GM21576 (cell line): ENCODE results near the gene B3GNT3.

ENCODE experiments used
- ATAC-seq: cut with Tn5 transposase; IDR thresholded peaks from one replicate; pipeline ENCODE4 v1.9.1; 2021; ENCODE audit warnings: mild to moderate bottlenecking, moderate library complexity; ENCODE audit not compliant: unreplicated experiment

B3GNT3 gene

GRCh38 chr19:17794731-17795494 is at the start of gene B3GNT3:
Gene B3GNT3 (plus strand): TSS chr19:17795138. CDS start chr19:17807808, 12,670 bp downstream.
- ATAC-seq = no peak

DNA sequence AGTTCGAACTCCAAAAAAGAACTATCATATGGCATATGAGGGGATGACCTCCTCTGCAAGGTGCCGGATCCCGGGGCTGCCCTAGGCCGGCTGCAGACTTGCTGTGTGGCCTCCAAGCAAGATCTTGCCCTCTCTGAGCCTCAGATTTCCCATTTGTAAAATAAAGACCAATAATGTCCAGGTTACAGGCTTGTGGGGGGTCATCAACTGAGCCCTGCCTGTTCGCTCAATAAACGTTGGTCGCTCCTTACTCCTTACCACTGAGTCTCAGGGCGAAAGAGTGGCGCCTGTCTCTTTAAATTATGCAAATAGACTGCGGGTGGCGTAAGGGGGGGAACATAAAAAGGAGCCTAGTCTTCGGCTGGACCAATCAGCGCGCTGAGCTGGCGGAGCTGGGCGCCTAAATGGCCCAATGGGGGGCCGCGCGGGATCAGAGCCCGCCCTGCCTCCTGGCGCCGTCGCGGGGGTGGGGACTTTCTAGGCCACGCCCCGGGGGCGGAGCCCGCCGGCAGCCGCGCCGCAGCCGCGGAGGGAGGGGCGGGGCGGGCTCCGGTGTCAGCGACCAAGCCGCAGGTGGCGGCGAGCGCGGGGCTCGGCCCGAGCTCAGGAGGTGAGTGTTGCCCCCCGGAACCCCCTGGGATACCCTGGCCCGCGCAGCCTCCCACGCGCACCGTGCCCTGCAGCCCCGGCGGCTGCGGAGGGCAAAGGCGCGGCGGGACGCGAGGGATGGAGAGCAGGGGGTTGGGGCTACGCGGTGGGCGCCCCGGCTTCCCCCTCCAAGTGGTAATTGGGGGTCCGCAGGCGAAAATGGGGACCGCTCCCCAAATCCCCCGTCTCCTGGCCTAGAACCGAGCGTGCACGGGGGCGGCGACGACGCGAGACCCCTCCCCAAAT is 47.5 kb upstream of the B3GNT3 start:
- ATAC-seq = peak; percentile 60

DNA sequence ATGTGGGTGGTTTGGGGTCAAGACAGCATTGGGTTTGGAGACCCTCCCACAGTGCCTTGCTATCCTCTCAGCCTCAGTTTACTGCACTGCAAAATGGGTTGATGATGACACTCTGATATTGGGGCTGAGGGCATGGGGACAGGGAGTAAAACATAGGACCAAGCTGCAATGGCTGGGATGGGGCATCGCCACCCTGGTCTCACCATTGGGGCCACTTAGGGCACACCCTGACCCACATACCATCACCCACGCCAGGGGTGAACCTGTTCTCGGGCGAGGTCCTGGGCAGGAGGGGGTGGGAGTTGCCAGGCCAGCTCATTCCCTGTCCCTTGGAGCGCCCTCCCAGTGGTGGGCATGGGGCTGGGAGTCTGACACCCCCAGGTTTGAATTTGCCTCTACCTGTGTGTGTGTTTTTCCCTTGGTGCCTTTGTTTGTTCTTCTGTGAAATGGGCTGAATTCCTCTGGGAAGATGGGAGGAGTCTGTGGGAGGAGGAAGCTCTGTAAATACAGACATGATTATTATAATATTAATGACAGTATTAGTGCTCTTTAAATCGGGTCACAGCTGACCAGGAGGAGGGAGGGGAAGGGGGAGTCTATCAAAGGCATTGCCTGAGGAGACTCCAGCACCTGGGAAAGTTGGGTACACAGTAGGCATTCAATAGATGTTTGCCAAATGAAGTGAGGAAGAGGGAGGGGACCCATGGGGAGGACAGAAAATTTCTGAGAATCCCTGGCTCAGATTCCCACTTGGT is 45.9 kb upstream of the B3GNT3 start:
- ATAC-seq = no peak

DNA sequence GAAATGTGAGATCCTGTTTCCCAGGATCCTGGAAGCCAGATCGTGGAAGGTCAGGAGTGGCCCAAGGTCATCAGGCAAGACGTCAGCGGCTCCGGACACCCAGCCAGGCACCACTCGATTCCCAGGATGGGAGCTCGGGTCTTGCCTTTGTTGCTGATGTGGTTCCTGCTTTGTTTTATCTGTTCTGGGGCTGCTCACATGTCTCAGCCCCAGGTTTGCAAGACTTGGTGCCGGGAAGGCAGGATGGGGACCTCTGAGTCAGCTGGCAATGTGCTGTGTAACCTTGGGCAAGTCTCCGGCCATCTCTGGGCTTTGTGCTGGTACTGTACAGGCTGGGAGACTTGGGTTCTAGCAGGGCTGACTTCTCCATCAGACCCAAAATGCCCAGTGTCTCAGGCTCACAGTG is 45.0 kb upstream of the B3GNT3 start:
- no peak for ATAC-seq

- ATAC-seq = no peak
These were observed 43.6 kb upstream of the B3GNT3 start, which contains the start of gene FCHO1 for GRCh38 chr19:17751103-17751911. Gene FCHO1 (plus strand): TSS chr19:17751477. CDS start chr19:17755165, 3,688 bp downstream.

- ATAC-seq = no peak
These were observed 43.0 kb upstream of the B3GNT3 start for GRCh38 chr19:17751912-17752273.

DNA sequence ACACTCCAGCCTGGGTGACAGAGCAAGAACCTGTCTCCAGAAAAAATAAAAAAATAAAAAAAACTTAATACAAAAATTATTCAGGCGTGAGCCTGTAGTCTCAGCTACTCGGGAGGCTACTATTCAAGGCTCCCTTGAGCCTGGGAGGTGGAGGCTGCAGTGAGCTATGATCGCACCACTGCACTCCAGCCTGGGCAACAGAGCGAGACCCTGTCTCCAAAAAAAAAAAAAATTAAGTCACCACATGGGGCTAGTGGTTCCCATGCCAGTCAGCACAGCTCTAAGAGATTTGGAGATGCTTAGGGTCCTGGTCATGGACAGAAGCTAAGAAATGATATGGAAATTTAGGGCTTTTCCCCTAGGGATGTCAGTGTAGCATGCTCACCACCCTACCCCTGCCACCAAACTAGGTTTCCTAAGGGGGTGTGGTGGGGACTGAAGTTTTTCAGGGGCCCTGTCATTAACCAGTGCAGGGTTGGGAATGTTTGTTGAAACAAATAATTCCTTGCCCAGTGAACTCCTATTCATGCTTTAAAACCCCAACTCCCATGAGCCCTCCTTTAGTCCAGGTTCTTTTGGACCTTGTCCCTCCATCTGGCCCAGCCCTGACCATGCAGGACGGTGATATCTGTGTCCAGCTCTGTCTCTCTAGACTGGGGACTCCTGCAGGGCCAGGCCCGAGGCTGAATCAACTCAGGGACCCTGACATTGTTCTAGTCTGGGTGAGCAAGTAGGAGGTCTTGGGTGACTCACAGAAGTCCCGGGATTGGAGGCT is 41.9 kb upstream of the B3GNT3 start:
- no peak for ATAC-seq

DNA sequence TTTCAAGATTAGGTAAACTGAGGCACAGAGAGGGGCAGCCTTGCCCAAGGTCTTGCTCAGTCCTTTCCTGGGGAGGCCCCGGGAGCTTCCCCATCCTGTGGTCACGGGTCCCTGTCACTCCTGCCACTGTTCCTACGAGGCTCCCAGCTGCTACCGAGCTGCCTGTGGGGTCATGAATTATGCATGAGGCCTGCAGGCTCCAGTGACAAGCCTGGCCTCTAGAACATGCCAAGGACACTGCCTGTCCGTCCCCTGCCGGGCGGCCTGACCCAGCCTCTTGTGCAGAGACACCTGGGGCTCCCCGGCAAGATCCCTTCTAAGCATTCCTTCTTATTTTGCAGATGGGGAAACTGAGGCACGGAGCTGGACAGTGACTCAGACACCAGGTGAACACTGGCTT is 41.0 kb upstream of the B3GNT3 start:
- ATAC-seq = no peak

DNA sequence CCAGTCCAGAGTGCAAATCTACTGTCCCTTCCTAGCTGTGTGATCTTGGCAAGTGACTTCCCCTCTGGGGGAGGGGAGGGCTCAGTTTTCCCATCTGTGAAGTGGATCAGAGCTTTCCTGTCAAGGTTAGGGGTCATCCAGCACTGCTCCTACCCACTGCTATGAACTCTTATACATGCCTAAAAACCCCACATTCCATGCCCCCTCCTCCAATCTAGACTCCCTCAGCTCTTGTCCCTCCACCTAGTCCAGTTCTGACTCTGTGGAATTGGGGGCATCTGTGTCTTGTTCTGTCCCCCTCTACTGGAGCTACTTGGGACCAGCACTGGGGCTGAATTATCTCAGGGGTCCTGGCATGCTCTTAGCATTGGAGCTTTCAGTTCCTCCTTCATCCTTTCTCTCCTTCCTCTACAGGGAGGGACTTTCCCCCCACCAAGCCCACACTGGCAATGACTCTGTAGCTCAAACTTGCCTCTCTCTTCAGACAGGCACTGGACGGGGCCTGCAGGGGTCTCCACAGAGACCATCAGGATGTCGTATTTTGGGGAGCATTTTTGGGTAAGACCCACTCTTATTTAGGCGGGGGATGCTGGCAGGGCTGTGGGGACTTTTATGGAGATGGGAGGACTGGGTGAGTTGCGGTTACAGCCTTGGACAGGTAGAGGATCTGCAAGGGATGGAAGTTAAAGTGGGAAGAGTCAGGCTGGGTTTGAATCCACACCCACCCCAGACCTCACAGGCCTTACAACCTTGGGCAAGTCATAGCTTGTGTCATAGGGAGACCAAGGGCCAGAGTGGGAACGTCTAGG is 40.1 kb upstream of the B3GNT3 start:
- peak; percentile 47 for ATAC-seq

- no peak for ATAC-seq
These were observed 39.5 kb upstream of the B3GNT3 start for GRCh38 chr19:17755443-17755890.

DNA sequence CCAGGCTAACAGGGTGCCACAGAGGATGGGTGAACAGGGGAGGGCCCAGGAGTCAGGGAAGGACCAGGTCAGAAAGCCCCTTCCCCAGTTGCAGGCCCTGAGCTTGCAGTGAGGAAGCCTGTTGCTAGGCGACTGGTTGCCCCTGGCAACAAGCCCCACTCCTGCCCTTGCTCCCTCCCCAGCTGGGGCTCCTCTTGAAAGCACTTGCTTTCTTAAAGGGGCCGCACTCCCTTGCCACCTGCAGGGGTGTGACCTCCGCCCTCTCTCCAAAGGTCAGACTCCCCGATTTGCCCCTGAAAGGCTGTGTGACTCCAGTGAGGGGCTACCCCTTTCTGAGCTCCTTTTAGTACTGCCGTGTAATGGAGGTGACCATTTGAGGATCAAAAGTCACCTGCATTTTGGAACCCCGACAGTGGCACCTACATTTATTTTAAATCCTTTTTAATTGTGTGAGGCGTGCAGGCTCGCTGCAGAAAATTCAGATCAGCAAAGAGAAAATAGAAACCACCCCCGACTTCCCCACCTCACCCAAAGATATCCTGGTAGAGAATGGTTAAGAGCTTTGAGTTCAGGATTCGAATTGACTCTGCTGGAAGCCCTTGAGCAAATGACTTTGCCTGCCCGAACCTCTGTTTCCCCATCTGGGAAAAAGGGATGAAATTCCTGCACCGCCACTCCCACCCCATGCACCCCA is 38.8 kb upstream of the B3GNT3 start:
- no peak for ATAC-seq

GRCh38 chr19:17757125-17757524 is 37.8 kb upstream of the B3GNT3 start:
- ATAC-seq = no peak

DNA sequence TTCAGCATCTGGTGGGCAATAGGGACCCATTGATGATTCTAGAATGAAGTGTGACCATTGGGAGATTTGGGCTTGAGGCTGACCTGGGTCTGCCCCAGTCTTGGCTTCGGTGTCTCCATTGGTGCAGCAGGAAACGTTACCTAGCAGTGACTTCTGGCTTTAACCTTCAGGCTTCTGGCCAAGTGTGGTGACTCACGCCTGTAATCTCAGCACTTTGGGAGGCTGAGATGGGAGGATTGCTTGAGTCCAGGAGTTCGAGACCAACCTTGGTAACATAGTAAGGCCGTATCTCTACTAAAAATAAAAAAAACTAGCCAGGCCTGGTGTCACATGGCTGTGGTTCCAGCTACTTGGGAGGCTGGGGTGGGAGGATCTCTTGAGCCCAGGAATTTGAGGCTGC is 36.4 kb upstream of the B3GNT3 start:
- no peak for ATAC-seq

- ATAC-seq = no peak
These were observed 33.8 kb upstream of the B3GNT3 start for GRCh38 chr19:17761148-17761547.

DNA sequence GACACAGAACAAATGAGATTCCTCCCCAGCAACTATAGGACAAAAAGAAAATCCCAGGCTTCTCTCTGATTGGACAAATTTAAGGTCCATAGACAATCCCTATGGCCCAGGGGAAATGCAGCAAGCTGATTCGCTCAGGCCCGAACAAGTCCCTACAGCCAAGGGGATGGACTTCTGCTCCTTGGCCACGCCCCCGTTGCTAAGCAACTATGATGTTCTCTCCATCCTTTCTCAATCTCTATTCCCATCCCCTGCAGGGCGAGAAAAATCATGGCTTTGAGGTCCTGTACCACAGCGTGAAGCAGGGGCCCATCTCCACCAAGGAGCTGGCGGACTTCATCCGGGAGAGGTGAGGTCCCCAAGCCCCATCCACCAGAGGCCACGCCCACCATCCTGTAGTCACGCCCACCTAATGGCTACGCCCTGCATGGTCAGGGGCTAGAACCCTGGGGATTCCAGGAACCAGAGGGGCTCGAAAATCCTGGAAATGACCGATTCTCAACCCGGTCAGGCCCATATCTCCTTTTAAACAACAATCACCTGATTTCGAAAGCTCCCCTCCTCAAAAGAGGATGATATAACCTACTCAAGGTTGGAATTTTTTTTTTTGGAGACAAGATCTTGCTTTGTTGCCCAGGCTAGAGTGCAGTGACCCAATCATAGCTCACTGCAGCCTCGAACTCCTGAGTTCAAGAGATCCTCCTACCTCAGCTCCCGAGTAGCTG is 32.3 kb upstream of the B3GNT3 start:
- ATAC-seq = no peak

DNA sequence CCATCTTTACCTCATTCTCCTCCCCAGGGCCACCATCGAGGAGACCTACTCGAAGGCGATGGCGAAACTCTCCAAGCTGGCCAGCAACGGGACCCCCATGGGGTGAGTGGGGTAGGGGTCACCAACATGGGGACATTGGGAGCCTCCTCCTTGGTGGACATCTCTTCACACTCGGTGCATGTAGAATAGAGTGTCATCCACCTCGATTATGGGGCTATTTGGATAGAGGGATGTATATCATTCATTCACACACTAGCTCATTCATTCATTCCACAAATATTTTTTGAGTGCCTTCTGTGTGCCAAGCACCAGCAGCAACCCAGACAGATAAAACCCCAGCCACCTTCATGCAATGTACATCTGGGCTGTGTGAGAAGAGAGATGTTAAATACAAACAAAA is 30.6 kb upstream of the B3GNT3 start:
- no peak for ATAC-seq

DNA sequence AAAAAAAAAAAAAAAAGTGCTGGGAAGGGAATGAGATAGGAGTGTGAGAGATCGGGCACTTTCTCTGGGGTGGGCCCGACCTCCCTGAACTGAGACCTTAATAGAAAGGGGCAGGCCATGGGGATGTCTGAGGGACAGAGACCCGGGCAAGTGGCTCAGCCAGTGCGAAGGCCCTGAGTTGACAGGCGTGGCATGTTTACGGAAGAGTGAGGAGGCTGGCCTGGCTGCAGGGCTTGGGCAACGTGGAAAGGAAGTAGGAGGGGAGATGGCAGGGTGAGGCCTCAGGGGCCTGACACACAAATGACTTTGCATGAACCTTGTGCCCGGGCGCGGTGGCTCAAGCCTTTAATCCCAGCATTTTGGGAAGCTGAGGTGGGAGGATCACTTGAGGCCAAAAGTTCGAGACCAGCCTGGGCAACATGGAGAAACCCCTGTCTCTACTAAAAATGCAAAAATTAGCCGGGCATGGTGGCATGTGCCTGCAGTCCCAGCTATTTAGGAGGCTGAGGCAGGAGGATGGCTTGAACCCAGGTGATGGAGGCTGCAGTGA is 29.8 kb upstream of the B3GNT3 start:
- no peak for ATAC-seq
